GM18861 (cell line): ENCODE results near the gene RAD23B.

ENCODE experiments used
- ATAC-seq: cut with Tn5 transposase; IDR thresholded peaks from one replicate; pipeline ENCODE4 v1.9.1; 2021; ENCODE audit not compliant: unreplicated experiment

Gene RAD23B

DNA sequence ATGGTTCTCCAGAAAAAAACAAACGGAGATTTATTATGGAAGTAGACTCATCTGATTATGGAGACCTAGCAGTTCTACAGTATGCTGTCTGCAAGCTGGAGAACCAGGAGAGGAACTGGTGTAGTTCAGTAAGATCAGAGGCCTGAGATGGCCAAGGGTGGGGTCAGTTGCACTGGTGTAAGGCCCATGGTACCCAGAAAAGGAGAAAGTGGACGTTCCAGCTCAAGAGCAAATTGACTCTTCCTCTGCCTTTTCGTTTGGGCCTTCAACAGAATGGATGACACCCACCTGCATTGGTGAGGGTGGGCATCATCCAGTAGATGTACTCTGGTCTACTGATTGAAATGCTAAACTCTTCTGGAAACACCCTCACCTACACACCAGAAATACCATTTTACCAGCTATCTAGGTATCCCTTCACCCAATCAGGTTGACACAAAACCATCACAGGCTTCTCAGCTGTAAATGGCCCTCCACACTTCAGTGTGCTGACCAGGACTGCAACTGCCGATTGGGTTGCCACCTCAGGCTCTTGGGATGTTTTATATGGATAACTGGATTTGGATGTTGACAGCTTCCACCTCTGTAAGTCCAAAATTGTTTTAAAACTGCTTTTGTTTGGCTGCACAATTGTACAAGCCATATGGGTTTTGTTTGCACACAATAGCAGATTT lies 51.2 kb downstream of the RAD23B start:
- no peak for ATAC-seq

GRCh38 chr9:107335331-107335730 lies 52.3 kb downstream of the RAD23B start:
- no peak for ATAC-seq

- no peak for ATAC-seq
These were observed 53.8 kb downstream of the RAD23B start for GRCh38 chr9:107336718-107337360.

DNA sequence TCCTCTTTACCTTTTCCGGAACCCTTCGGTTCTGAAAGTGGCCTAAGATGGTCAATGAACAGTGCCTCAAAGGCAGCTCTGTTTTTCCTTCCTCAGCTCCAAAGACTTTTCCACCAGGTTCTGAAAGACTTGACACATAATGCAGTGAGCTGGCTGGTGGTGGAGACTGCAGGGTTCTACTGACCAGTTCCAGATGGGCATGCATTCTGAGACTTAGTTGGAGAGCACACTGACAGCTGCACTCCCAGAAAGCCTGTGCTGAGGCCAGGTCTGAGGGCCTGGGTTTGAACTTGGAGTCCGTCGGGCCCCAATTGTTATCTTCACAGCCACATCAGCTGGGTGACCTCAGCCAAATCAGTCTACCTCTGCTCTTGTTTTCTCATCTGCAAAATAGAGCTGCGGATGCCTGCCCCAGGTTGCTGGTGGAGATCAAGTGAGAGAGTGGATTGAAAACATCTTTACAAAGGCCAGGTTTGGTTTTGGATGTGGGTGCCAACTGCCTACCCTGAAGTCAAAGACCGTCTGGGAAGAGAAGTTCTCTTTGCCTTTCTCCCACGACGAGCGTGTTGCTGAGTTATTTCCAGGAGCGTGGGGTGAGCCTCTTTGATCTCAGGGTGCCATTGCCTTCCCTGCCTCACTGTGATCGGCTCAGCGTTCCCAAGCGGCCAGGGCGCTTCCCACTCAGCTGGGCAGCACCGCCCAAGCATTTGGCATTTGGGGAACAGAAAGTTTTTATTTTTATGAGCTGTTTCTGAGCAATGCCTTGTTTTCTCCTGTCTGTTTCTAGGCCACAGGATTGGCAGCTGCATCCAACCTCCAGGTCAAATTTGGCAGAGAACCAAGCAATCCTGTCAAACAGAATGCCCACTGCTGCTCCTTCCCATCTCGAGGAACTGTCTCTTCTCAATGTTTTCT lies 54.9 kb downstream of the RAD23B start:
- no peak for ATAC-seq

GRCh38 chr9:107338911-107339659 lies 56.0 kb downstream of the RAD23B start:
- ATAC-seq = no peak

GRCh38 chr9:107340920-107341632 lies 58.0 kb downstream of the RAD23B start:
- ATAC-seq = peak; percentile 55

DNA sequence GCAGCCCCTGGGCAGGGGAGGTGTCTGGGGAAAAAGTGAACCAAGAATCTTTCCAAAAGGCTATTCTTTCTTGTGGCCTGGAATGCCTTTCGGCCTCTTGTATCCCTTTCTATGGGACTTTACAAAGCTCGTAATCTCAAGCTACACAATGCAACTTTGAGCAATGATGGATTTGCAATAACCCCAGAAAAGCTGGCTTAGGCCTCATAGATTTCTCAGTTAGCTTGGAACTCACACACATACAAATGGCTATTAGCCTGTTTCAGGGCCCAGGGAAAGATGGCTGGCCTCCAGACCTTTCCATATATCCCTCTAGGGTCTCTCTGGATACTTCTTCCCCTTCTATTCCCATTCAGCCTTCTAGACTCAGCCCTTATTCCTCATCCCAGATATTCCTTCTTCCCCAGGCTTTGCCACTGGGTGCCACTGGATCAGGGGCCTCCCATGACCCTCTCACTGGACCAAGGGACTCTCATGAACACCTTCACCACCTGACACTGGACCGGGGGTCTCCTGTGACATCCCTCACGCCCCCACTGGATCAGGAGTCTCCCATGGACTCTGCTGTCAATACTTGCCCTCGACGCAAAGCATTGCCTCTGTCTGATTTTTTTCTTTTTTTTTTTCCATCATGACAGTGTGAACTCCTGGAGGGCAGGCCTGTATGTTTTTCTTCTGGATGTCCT lies 59.5 kb downstream of the RAD23B start:
- ATAC-seq = no peak

- ATAC-seq = no peak
These were observed 62.2 kb downstream of the RAD23B start for GRCh38 chr9:107345327-107345726.

DNA sequence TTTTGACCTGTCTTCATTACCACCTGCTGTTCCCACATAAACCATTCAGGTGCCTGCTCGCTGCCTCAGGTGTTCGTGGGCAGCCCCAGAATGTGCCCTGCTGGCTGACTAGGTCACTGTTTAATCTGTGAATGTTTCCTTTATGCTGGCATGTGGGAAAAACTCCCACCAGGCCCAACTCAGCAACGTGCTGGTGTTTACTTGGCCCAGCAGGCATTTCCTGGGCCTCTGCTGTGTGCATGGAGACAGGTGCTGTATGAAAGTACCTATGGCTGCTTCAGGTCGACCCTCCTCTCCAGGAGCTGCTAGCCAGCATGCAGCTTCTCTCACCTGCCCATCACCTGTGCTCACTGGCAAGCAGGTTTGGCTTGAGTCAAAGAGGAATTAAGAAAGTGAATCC lies 65.8 kb downstream of the RAD23B start:
- no peak for ATAC-seq

DNA sequence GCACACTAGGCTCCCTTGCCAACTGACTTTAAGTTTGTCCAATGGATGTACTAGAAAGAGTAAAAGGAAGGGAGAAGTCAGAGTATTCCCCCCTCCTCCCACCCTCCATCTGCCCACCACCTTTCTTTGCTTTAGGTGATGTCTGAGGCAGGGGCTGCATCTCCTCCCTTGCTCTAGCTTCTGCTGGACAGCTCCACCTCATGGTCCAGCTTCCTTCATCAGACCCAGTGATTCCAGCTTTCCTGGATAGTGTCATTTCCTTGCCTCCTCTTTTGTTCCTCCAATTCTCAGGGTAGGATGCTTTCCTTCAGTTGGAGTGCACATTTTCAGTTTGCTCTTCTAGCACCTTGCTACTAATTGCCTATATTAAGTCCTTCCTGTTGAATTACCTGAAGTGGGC lies 67.4 kb downstream of the RAD23B start:
- ATAC-seq = no peak

GRCh38 chr9:107351382-107352045 lies 68.4 kb downstream of the RAD23B start:
- no peak for ATAC-seq

GRCh38 chr9:107355394-107355793 lies 72.3 kb downstream of the RAD23B start:
- ATAC-seq = no peak

DNA sequence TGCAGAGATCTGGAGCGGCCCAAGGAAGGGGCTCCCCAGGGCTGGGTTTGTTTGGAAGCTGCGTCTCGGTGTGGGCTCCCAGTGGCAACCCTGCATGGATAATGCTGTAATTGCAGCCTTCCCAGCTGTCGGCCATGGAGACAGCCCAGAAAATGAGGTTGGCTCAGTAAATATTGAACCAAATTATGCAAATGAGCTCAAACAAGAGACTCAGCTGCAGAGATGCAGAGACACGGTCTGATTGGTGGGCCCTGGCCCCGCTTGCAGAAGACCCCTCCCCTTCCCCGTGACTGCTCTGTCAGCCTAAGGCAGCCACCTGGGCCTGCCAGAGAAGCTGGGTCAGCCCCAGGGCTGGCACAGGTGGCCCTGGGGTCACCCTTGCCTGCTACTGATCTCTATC lies 75.9 kb downstream of the RAD23B start:
- no peak for ATAC-seq

- no peak for ATAC-seq
These were observed 77.0 kb downstream of the RAD23B start for GRCh38 chr9:107360098-107360497.

- ATAC-seq = no peak
These were observed 78.7 kb downstream of the RAD23B start for GRCh38 chr9:107361816-107362215.

DNA sequence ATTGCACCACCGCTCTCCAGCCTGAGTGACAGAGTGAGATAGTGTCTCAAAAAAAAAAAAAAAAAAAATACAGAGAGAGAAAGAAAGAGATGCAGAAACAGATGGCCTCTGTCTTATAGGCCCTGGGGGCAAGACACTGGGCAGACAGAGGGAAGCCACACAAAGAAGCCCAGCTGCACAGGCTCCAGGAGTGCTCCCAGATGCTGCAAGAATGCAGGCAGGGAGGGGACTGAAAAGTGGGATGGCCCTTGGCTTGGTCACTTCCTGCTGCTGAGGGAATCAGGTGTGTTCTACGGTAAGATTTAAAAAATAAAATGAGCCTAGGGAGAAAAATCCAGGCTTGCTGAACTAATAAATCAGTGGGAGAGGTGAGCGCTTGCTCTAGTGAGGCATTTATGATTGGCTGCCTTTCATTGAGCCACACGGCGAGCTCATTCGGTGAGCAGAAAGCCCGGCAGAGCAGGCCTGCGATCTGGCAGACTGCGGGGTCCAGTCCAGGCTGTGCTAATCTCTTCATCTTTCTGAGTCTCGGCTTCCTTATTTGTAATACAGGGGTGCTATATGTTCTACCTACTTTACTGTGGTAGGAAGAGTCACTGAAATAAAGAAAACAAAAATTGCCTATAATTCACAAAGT lies 80.6 kb downstream of the RAD23B start:
- no peak for ATAC-seq

GRCh38 chr9:107367727-107368502 lies 84.8 kb downstream of the RAD23B start:
- no peak for ATAC-seq

GRCh38 chr9:107368696-107369095 lies 85.6 kb downstream of the RAD23B start:
- ATAC-seq = no peak
